Neural progenitor cell (in vitro differentiated cells): ENCODE measurements around the gene C20orf144. TPM values are rescaled to one million over a fixed set of nuclear protein-coding genes. Genes with fewer than 3 reads are reported as not detected.

Source experiments
- DNase-seq: peaks from one replicate; pipeline ENCODE4 v3.0.0-alpha.2; 2016; ENCODE audit warnings: low spot score
- H2AFZ ChIP-seq: fragments of 200-600 bp; sonication (generic); replicated peaks from 2 replicates; pipeline ENCODE4 v1.6.1; 2016; ENCODE audit warnings: antibody characterized with exemption
- H3F3A ChIP-seq: fragments of 200-600 bp; sonication (generic); 2 replicates; pipeline ENCODE4 v1.6.1; 2016; ENCODE audit warnings: antibody characterized with exemption, low read depth
- H3K27ac ChIP-seq: fragments of 200-600 bp; sonication (generic); 2 replicates; pipeline ENCODE4 v1.5.1; 2016; ENCODE audit warnings: mild to moderate bottlenecking
- H3K27me3 ChIP-seq: fragments of 200-600 bp; sonication (generic); 2 replicates; pipeline ENCODE4 v1.6.1; 2016; ENCODE audit warnings: mild to moderate bottlenecking, moderate library complexity
- H3K36me3 ChIP-seq: fragments of 200-600 bp; sonication (generic); 2 replicates; pipeline ENCODE4 v1.5.1; 2016
- H3K4me1 ChIP-seq: fragments of 200-600 bp; sonication (generic); 2 replicates; pipeline ENCODE4 v1.6.1; 2016; ENCODE audit warnings: mixed run types
- H3K4me2 ChIP-seq: fragments of 200-600 bp; sonication (generic); 2 replicates; pipeline ENCODE4 v1.6.1; 2016
- H3K4me3 ChIP-seq: fragments of 200-600 bp; sonication (generic); 2 replicates; pipeline ENCODE4 v1.5.1; 2016
- H3K79me2 ChIP-seq: fragments of 200-600 bp; sonication (generic); 2 replicates; pipeline ENCODE4 v1.6.1; 2016; ENCODE audit warnings: low read depth
- H3K9ac ChIP-seq: fragments of 200-600 bp; sonication (generic); 2 replicates; pipeline ENCODE4 v1.6.1; 2016
- H3K9me3 ChIP-seq: fragments of 200-600 bp; sonication (generic); 2 replicates; pipeline ENCODE4 v1.5.1; 2016; ENCODE audit warnings: low read depth
- H4K20me1 ChIP-seq: fragments of 200-600 bp; sonication (generic); 2 replicates; pipeline ENCODE4 v1.6.1; 2016; ENCODE audit warnings: low read depth
- H3K27ac Mint-ChIP-seq: 3 replicates; pipeline ENCODE4 v1.8.0; 2021; ENCODE audit warnings: mixed read lengths
- H3K27me3 Mint-ChIP-seq: 2 replicates; pipeline ENCODE4 v1.8.0; 2022; ENCODE audit warnings: low read depth, mild to moderate bottlenecking, inconsistent platforms, moderate library complexity, mixed read lengths; ENCODE audit not compliant: insufficient read depth
- H3K36me3 Mint-ChIP-seq: 3 replicates; pipeline ENCODE4 v1.8.0; 2021; ENCODE audit warnings: mixed read lengths
- H3K4me1 Mint-ChIP-seq: 3 replicates; pipeline ENCODE4 v1.8.0; 2021; ENCODE audit warnings: mixed read lengths
- H3K4me3 Mint-ChIP-seq: 3 replicates; pipeline ENCODE4 v1.8.0; 2021; ENCODE audit warnings: mild to moderate bottlenecking, moderate library complexity, mixed read lengths
- H3K9me3 Mint-ChIP-seq: 3 replicates; pipeline ENCODE4 v1.8.0; 2020; ENCODE audit warnings: mixed read lengths
- CTCF ChIP-seq: fragments of 200-600 bp; sonication (generic); IDR thresholded peaks from 2 replicates; pipeline ENCODE4 v1.5.1; 2017; ENCODE audit warnings: antibody characterized with exemption, mild to moderate bottlenecking
- EZH2 ChIP-seq: fragments of 200-600 bp; sonication (generic); IDR thresholded peaks from 2 replicates; pipeline ENCODE4 v1.6.1; 2017; ENCODE audit warnings: antibody characterized with exemption, mild to moderate bottlenecking, moderate library complexity
- EZH2phosphoT487 ChIP-seq: fragments of 200-600 bp; sonication (generic); IDR thresholded peaks from 2 replicates; pipeline ENCODE4 v1.6.1; 2017; ENCODE audit warnings: antibody characterized with exemption
- total RNA-seq: library from RNA; depleted of rRNA; stranded (reverse); fragments of >200 nt; gene quantifications from 2 replicates; pipeline ENCODE4 v1.2.3, GENCODE V29; 2015; ENCODE audit warnings: low replicate concordance

Gene C20orf144
- total RNA-seq, 1 donor from 2014 or later: not detected

- Mint-ChIP-seq H3K27me3 (peaks cover 8% of the 10 kb centered on the region), H3K9me3 (no peaks in the 10 kb centered on the region), H3K4me3 (peak overlapping the region; percentile 87), H3K4me1 (peaks cover 36% of the 10 kb centered on the region), H3K36me3 (peaks cover 12% of the 10 kb centered on the region), H3K27ac (no peak overlapping the region)
- no peaks in the 10 kb centered on the region for H3K79me2 ChIP-seq
- H3K9ac ChIP-seq: peak overlapping the region; percentile 55
- H2AFZ ChIP-seq: peak overlapping the region; percentile 56
- H3K27me3 ChIP-seq: no peaks in the 10 kb centered on the region
- H4K20me1 ChIP-seq: peaks cover 40% of the 10 kb centered on the region
- peaks cover 27% of the 10 kb centered on the region for H3F3A ChIP-seq
- no peak for TF ChIP-seq CTCF
- no peak for TF ChIP-seq EZH2
- no peak for TF ChIP-seq EZH2phosphoT487
- no peak overlapping the region for H3K27ac ChIP-seq
- H3K4me2 ChIP-seq: peak overlapping the region; percentile 97
- no peak for DNase-seq
- no peaks in the 10 kb centered on the region for H3K36me3 ChIP-seq
- H3K9me3 ChIP-seq: no peaks in the 10 kb centered on the region
- H3K4me3 ChIP-seq: peak overlapping the region; percentile 74
- H3K4me1 ChIP-seq: peaks cover 23% of the 10 kb centered on the region
These were observed 11.5 kb downstream of the C20orf144 start for GRCh38 chr20:33673410-33674293.

- Histone ChIP-seq H3K4me2 (peak within 1 kb of the TSS; percentile 97), H4K20me1 (peaks cover 45% of the 10 kb centered on the region), H3K79me2 (no peaks in the 10 kb centered on the region), H3K4me1 (peaks cover 23% of the 10 kb centered on the region), H3K27me3 (no peaks in the 10 kb centered on the region), H3K27ac (no peak within 1 kb of the TSS), H3K4me3 (peak within 1 kb of the TSS; percentile 74), H3K9me3 (no peaks in the 10 kb centered on the region), H3K36me3 (no peaks in the 10 kb centered on the region), H3F3A (peaks cover 27% of the 10 kb centered on the region), H3K9ac (peak within 1 kb of the TSS; percentile 55), H2AFZ (peak within 1 kb of the TSS; percentile 56)
- Mint-ChIP-seq H3K9me3 (no peaks in the 10 kb centered on the region), H3K4me1 (peaks cover 40% of the 10 kb centered on the region), H3K27me3 (peaks cover 8% of the 10 kb centered on the region), H3K4me3 (peak within 1 kb of the TSS; percentile 87), H3K36me3 (peaks cover 13% of the 10 kb centered on the region), H3K27ac (peak within 1 kb of the TSS; percentile 62)
- peak; percentile 94 for DNase-seq
- TF ChIP-seq EZH2phosphoT487 (no peak), CTCF (no peak)
These were observed 12.4 kb downstream of the C20orf144 start, which contains the start of gene NECAB3 for GRCh38 chr20:33674294-33675135. TSS of gene NECAB3 (minus strand) at chr20:33674428. CDS start at chr20:33674352, 76 bp downstream.

- Histone ChIP-seq H3F3A (peaks cover 27% of the 10 kb centered on the region), H3K9ac (no peak overlapping the region), H3K36me3 (no peaks in the 10 kb centered on the region), H3K4me3 (peak overlapping the region; percentile 74), H3K4me1 (peaks cover 23% of the 10 kb centered on the region), H3K9me3 (no peaks in the 10 kb centered on the region), H3K27ac (no peak overlapping the region), H4K20me1 (peaks cover 53% of the 10 kb centered on the region), H3K27me3 (no peaks in the 10 kb centered on the region), H3K79me2 (no peaks in the 10 kb centered on the region), H3K4me2 (peak overlapping the region; percentile 97), H2AFZ (no peak overlapping the region)
- Mint-ChIP-seq H3K4me3 (peak overlapping the region; percentile 82), H3K27ac (peak overlapping the region; percentile 62), H3K9me3 (no peaks in the 10 kb centered on the region), H3K4me1 (peaks cover 40% of the 10 kb centered on the region), H3K27me3 (peaks cover 8% of the 10 kb centered on the region), H3K36me3 (peaks cover 7% of the 10 kb centered on the region)
- no peak for DNase-seq
- TF ChIP-seq CTCF: no peak
- no peak for TF ChIP-seq EZH2phosphoT487
- TF ChIP-seq EZH2: no peak
These were observed 13.2 kb downstream of the C20orf144 start for GRCh38 chr20:33675136-33675959.
